Neural cell (in vitro differentiated cells): ENCODE measurements around the gene ADGRD2. TPM values are rescaled to one million over a fixed set of nuclear protein-coding genes. Genes with fewer than 3 reads are reported as not detected.

ENCODE experiments used
- H2AFZ ChIP-seq: fragments of 200-600, 300-800 bp; sonication (generic), shearing (Covaris generic); 2 replicates; pipeline ENCODE4 v1.6.0; 2014; ENCODE audit warnings: low read depth, mild to moderate bottlenecking, antibody characterized with exemption, low read length, moderate library complexity
- H3F3A ChIP-seq: fragments of 200-600 bp; shearing (Covaris generic); 2 replicates; pipeline ENCODE4 v1.6.1; 2016; ENCODE audit warnings: mild to moderate bottlenecking, moderate library complexity, mixed read lengths, antibody characterized with exemption, low read length; ENCODE audit not compliant: insufficient read depth, poor library complexity, severe bottlenecking
- H3K27ac ChIP-seq: fragments of 200-600, 300-800 bp; sonication (generic), shearing (Covaris generic); 2 replicates; pipeline ENCODE4 v1.5.1; 2014; ENCODE audit warnings: mild to moderate bottlenecking, low read length, moderate library complexity
- H3K27me3 ChIP-seq: fragments of 300-800, 200-600 bp; sonication (generic), shearing (Covaris generic); 2 replicates; pipeline ENCODE4 v1.6.0; 2014; ENCODE audit warnings: mild to moderate bottlenecking, low read depth, low read length, moderate library complexity; ENCODE audit not compliant: insufficient read depth
- H3K36me3 ChIP-seq: fragments of 300-800, 200-600 bp; sonication (generic), shearing (Covaris generic); 2 replicates; pipeline ENCODE4 v1.5.1; 2014; ENCODE audit warnings: mild to moderate bottlenecking, antibody characterized with exemption, low read length, moderate library complexity; ENCODE audit not compliant: insufficient read depth
- H3K4me2 ChIP-seq: fragments of 300-800, 200-600 bp; sonication (generic), shearing (Covaris generic); 2 replicates; pipeline ENCODE4 v1.6.0; 2014; ENCODE audit warnings: mild to moderate bottlenecking, low read length
- H3K4me3 ChIP-seq: fragments of 300-800, 200-600 bp; sonication (generic), shearing (Covaris generic); 2 replicates; pipeline ENCODE4 v1.5.1; 2014; ENCODE audit warnings: mild to moderate bottlenecking, low read length, moderate library complexity
- H3K79me2 ChIP-seq: fragments of 200-600 bp; shearing (Covaris generic); replicated peaks from 2 replicates; pipeline ENCODE4 v1.6.0; 2014; ENCODE audit warnings: mild to moderate bottlenecking, low read length, moderate library complexity; ENCODE audit not compliant: insufficient read depth
- H3K9ac ChIP-seq: fragments of 300-800, 200-600 bp; sonication (generic), shearing (Covaris generic); 2 replicates; pipeline ENCODE4 v1.6.1; 2016; ENCODE audit warnings: mild to moderate bottlenecking, low read length, mixed read lengths
- H3K9me2 ChIP-seq: fragments of 200-600 bp; shearing (Covaris generic); 2 replicates; pipeline ENCODE4 v1.6.1; 2016; ENCODE audit warnings: mild to moderate bottlenecking, low read length, mixed read lengths; ENCODE audit not compliant: insufficient read depth
- H3K9me3 ChIP-seq: fragments of 200-600, 300-800 bp; sonication (generic), shearing (Covaris generic); 2 replicates; pipeline ENCODE4 v1.6.1; 2016; ENCODE audit warnings: mild to moderate bottlenecking, mixed run types, low read length, moderate library complexity, mixed read lengths
- H4K20me1 ChIP-seq: fragments of 200-600 bp; shearing (Covaris generic); 2 replicates; pipeline ENCODE4 v1.6.1; 2016; ENCODE audit warnings: mild to moderate bottlenecking, mixed run types; ENCODE audit not compliant: insufficient read depth
- EP300 ChIP-seq: fragments of 450-650 bp; conservative IDR thresholded peaks from 2 replicates; pipeline ENCODE4 v1.6.1; 2014; ENCODE audit warnings: antibody characterized with exemption, mild to moderate bottlenecking, moderate library complexity; ENCODE audit not compliant: poor library complexity, severe bottlenecking
- EZH2 ChIP-seq: fragments of 200-600, 300-800 bp; shearing (Covaris generic), sonication (generic); IDR thresholded peaks from 2 replicates; pipeline ENCODE4 v1.6.1; 2014; ENCODE audit warnings: antibody characterized with exemption, low read length, borderline replicate concordance, mild to moderate bottlenecking; ENCODE audit not compliant: insufficient read depth, poor library complexity, severe bottlenecking
- MXI1 ChIP-seq: fragments of 450-650 bp; conservative IDR thresholded peaks from 2 replicates; pipeline ENCODE4 v1.6.1; 2014; ENCODE audit warnings: antibody characterized with exemption, mild to moderate bottlenecking; ENCODE audit not compliant: poor library complexity, severe bottlenecking
- POLR2AphosphoS5 ChIP-seq: IDR thresholded peaks from 2 replicates; pipeline ENCODE4 v1.6.1; 2012
- RAD21 ChIP-seq: fragments of 450-650 bp; conservative IDR thresholded peaks from 2 replicates; pipeline ENCODE4 v1.6.1; 2014; ENCODE audit warnings: antibody characterized with exemption, mild to moderate bottlenecking, moderate library complexity
- SMC3 ChIP-seq: fragments of 450-650 bp; conservative IDR thresholded peaks from 2 replicates; pipeline ENCODE4 v1.6.1; 2014; ENCODE audit warnings: antibody characterized with exemption, mild to moderate bottlenecking, moderate library complexity; ENCODE audit not compliant: poor library complexity
- TAF1 ChIP-seq: IDR thresholded peaks from 2 replicates; pipeline ENCODE4 v1.6.1; 2012; ENCODE audit warnings: low read depth
- polyA plus RNA-seq: library from polyadenylated mRNA; depleted of rRNA; stranded (reverse); fragments of >200 nt; gene quantifications from 2 replicates; pipeline ENCODE4 v1.2.3, GENCODE V29; 2014
- TF ChIP-seq, protein P1 (sequence below): IDR thresholded peaks from 2 replicates; pipeline ENCODE4 v1.6.1; 2012; ENCODE audit warnings: borderline replicate concordance
- TF ChIP-seq, protein P2 (sequence below): fragments of 450-650 bp; IDR thresholded peaks from 2 replicates; pipeline ENCODE4 v1.5.1; 2014; ENCODE audit warnings: antibody characterized with exemption, mild to moderate bottlenecking, moderate library complexity; ENCODE audit not compliant: poor library complexity, severe bottlenecking

ADGRD2 gene
- polyA plus RNA-seq, 1 donor from 2014 or later = not detected

DNA sequence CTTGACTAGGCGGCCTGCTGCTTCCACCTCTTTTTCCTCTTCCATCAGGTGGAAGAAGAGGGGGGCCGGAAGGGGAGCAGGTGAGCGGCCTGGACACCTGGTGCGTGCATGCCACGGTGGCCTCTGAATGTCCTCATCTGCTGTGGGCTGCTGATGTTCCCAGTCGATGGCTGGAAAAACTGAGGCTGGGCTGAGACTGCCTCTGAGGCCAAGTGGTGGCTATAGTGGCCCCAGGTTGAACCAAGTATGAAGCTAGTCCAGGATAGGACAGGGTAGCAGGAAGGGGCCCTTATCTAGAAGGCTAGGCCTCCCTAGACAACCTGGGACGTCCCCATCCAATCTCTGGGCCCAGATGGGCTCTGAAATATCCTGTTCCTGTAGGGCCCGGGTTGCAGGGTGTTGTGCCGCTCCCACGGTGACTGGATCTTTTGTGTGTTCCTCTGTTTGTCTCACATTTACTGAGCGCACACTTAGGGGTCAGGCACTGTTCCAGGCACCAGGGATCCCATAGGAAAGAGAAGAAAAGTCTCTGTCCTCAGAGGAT lies 57.7 kb downstream of the ADGRD2 start:
- no peak for TF ChIP-seq EZH2
- TF ChIP-seq MXI1 = no peak

DNA sequence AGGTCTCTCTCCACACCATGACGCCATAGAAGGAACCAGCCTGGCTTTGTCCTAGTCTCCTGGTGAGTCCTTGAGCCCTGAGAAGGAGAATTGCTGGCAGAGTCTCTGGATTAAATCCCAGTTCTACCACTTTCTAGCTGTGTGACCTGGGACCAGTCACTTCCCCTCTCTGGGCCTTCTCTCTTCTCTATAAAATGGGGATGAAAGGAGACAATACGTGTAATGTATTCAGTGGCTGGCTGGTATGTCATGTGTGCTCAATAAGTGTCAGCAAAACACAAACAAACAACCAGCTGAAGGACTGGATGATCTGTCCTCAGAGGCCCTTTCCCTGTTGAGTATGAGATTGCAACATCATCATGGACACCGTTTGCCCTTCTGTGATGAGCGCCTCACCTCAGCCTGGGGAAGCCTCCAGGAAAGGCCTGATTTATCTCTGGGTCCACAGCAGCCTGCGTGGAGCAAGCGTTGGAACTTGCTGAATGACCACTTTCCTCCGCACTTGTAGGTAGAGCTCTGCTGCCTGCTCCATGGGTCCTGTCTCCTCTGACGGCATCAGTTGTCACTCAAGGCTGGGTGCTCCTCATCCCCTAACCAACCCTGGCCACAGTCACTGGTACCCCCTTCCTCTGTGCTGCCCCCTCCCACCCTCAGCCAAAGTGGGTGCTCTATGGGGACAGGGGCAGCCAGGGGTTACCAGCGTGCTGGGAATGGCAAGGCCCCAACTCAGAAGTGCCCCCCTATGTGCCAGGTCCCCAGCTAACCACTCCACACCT lies 60.6 kb downstream of the ADGRD2 start:
- H3K79me2 ChIP-seq = no peaks in the 10 kb centered on the region
- no peaks in the 10 kb centered on the region for H4K20me1 ChIP-seq
- no peak overlapping the region for H3K27ac ChIP-seq
- H2AFZ ChIP-seq = no peak overlapping the region
- no peak overlapping the region for H3K4me3 ChIP-seq
- H3K4me2 ChIP-seq = no peak overlapping the region
- H3K9me3 ChIP-seq = no peaks in the 10 kb centered on the region
- H3K9ac ChIP-seq = no peak overlapping the region
- no peaks in the 10 kb centered on the region for H3K36me3 ChIP-seq
- H3K27me3 ChIP-seq = peaks cover 12% of the 10 kb centered on the region
- H3F3A ChIP-seq = no peaks in the 10 kb centered on the region
- TF ChIP-seq EP300 = no peak
- no peak for TF ChIP-seq EZH2
- no peak for TF ChIP-seq POLR2AphosphoS5
- no peak for TF ChIP-seq TAF1
- TF ChIP-seq, protein P1, sequence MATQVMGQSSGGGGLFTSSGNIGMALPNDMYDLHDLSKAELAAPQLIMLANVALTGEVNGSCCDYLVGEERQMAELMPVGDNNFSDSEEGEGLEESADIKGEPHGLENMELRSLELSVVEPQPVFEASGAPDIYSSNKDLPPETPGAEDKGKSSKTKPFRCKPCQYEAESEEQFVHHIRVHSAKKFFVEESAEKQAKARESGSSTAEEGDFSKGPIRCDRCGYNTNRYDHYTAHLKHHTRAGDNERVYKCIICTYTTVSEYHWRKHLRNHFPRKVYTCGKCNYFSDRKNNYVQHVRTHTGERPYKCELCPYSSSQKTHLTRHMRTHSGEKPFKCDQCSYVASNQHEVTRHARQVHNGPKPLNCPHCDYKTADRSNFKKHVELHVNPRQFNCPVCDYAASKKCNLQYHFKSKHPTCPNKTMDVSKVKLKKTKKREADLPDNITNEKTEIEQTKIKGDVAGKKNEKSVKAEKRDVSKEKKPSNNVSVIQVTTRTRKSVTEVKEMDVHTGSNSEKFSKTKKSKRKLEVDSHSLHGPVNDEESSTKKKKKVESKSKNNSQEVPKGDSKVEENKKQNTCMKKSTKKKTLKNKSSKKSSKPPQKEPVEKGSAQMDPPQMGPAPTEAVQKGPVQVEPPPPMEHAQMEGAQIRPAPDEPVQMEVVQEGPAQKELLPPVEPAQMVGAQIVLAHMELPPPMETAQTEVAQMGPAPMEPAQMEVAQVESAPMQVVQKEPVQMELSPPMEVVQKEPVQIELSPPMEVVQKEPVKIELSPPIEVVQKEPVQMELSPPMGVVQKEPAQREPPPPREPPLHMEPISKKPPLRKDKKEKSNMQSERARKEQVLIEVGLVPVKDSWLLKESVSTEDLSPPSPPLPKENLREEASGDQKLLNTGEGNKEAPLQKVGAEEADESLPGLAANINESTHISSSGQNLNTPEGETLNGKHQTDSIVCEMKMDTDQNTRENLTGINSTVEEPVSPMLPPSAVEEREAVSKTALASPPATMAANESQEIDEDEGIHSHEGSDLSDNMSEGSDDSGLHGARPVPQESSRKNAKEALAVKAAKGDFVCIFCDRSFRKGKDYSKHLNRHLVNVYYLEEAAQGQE = no peak
- no peak for TF ChIP-seq MXI1
- no peak for TF ChIP-seq SMC3
- no peak for TF ChIP-seq RAD21
- TF ChIP-seq, protein P2, sequence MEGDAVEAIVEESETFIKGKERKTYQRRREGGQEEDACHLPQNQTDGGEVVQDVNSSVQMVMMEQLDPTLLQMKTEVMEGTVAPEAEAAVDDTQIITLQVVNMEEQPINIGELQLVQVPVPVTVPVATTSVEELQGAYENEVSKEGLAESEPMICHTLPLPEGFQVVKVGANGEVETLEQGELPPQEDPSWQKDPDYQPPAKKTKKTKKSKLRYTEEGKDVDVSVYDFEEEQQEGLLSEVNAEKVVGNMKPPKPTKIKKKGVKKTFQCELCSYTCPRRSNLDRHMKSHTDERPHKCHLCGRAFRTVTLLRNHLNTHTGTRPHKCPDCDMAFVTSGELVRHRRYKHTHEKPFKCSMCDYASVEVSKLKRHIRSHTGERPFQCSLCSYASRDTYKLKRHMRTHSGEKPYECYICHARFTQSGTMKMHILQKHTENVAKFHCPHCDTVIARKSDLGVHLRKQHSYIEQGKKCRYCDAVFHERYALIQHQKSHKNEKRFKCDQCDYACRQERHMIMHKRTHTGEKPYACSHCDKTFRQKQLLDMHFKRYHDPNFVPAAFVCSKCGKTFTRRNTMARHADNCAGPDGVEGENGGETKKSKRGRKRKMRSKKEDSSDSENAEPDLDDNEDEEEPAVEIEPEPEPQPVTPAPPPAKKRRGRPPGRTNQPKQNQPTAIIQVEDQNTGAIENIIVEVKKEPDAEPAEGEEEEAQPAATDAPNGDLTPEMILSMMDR = no peak
- H3K9me2 ChIP-seq = no peaks in the 10 kb centered on the region

More for the DNA sequence above, 57.7 kb downstream of the ADGRD2 start:
- Histone ChIP-seq H3F3A (no peaks in the 10 kb centered on the region), H3K9ac (no peak overlapping the region), H3K9me2 (no peaks in the 10 kb centered on the region), H2AFZ (no peak overlapping the region), H3K4me3 (no peak overlapping the region), H3K27ac (no peak overlapping the region), H3K36me3 (no peaks in the 10 kb centered on the region), H3K9me3 (no peaks in the 10 kb centered on the region), H4K20me1 (no peaks in the 10 kb centered on the region), H3K27me3 (peaks cover 37% of the 10 kb centered on the region), H3K4me2 (no peak overlapping the region), H3K79me2 (no peaks in the 10 kb centered on the region)
